ENCODE measurements around the gene PERM1.

The PERM1 gene

GRCh38 chr1:958823-959730 lies 22.8 kb downstream of the PERM1 start, which contains the start of gene NOC2L:
TSS of gene NOC2L (minus strand) at chr1:959256. CDS start at chr1:959240, 16 bp downstream.
- Histone ChIP-seq H3K27ac (ENCODE audit: low read depth, low read length) (no peak within 1 kb of the TSS), H3K9me3 (ENCODE audit: control insufficient read depth in 1 of 2, low read length in 2 of 2) (no peaks in the 10 kb centered on the region), H3K27me3 (ENCODE audit: control insufficient read depth in 1 of 2, insufficient read depth in 2 of 2, low read length in 2 of 2) (no peaks in the 10 kb centered on the region), H3K9ac (ENCODE audit: low read depth in 1 of 2, low read length in 2 of 2) (peak within 1 kb of the TSS; percentile 82 to 85), H3K4me3 (ENCODE audit: low read depth in 1 of 2, low read length in 2 of 2) (peak within 1 kb of the TSS; percentile 98), H3K4me1 (ENCODE audit: control insufficient read depth in 1 of 2, insufficient read depth in 2 of 2, low read length in 2 of 2) (peaks cover 9 to 23% of the 10 kb centered on the region in 2 donors), H3K36me3 (ENCODE audit: control insufficient read depth in 1 of 2, insufficient read depth in 2 of 2, low read length in 2 of 2) (peaks cover 13 to 29% of the 10 kb centered on the region in 2 donors)

GRCh38 chr1:956636-957035 lies 25.3 kb downstream of the PERM1 start:
- H3K27me3 ChIP-seq (ENCODE audit: control insufficient read depth in 1 of 2, insufficient read depth in 2 of 2, low read length in 2 of 2) = no peaks in the 10 kb centered on the region
- no peak overlapping the region for H3K9ac ChIP-seq (ENCODE audit: low read depth in 1 of 2, low read length in 2 of 2)
- H3K36me3 ChIP-seq (ENCODE audit: control insufficient read depth in 1 of 2, insufficient read depth in 2 of 2, low read length in 2 of 2) = peaks cover 26 to 54% of the 10 kb centered on the region in 2 donors
- H3K9me3 ChIP-seq (ENCODE audit: control insufficient read depth in 1 of 2, low read length in 2 of 2) = no peaks in the 10 kb centered on the region
- no peak overlapping the region for H3K4me3 ChIP-seq (ENCODE audit: low read depth in 1 of 2, low read length in 2 of 2)
- no peak overlapping the region for H3K27ac ChIP-seq (ENCODE audit: low read depth, low read length)
- peaks cover 9 to 22% of the 10 kb centered on the region in 2 donors for H3K4me1 ChIP-seq (ENCODE audit: control insufficient read depth in 1 of 2, insufficient read depth in 2 of 2, low read length in 2 of 2)

GRCh38 chr1:955474-955873 lies 26.4 kb downstream of the PERM1 start:
- H3K9me3 ChIP-seq (ENCODE audit: control insufficient read depth in 1 of 2, low read length in 2 of 2) = no peaks in the 10 kb centered on the region
- H3K27me3 ChIP-seq (ENCODE audit: control insufficient read depth in 1 of 2, insufficient read depth in 2 of 2, low read length in 2 of 2) = no peaks in the 10 kb centered on the region
- no peak overlapping the region for H3K4me3 ChIP-seq (ENCODE audit: low read depth in 1 of 2, low read length in 2 of 2)
- peaks cover 9 to 17% of the 10 kb centered on the region in 2 donors for H3K4me1 ChIP-seq (ENCODE audit: control insufficient read depth in 1 of 2, insufficient read depth in 2 of 2, low read length in 2 of 2)
- H3K27ac ChIP-seq (ENCODE audit: low read depth, low read length) = no peak overlapping the region
- H3K36me3 ChIP-seq (ENCODE audit: control insufficient read depth in 1 of 2, insufficient read depth in 2 of 2, low read length in 2 of 2) = peaks cover 36 to 61% of the 10 kb centered on the region in 2 donors
- no peak overlapping the region for H3K9ac ChIP-seq (ENCODE audit: low read depth in 1 of 2, low read length in 2 of 2)

- Histone ChIP-seq H3K9me3 (ENCODE audit: control insufficient read depth in 1 of 2, low read length in 2 of 2) (no peaks in the 10 kb centered on the region), H3K4me1 (ENCODE audit: control insufficient read depth in 1 of 2, insufficient read depth in 2 of 2, low read length in 2 of 2) (peaks cover 9 to 17% of the 10 kb centered on the region in 2 donors), H3K27me3 (ENCODE audit: control insufficient read depth in 1 of 2, insufficient read depth in 2 of 2, low read length in 2 of 2) (no peaks in the 10 kb centered on the region), H3K36me3 (ENCODE audit: control insufficient read depth in 1 of 2, insufficient read depth in 2 of 2, low read length in 2 of 2) (peaks cover 41 to 66% of the 10 kb centered on the region in 2 donors), H3K9ac (ENCODE audit: low read depth in 1 of 2, low read length in 2 of 2) (no peak overlapping the region), H3K4me3 (ENCODE audit: low read depth in 1 of 2, low read length in 2 of 2) (no peak overlapping the region), H3K27ac (ENCODE audit: low read depth, low read length) (no peak overlapping the region)
These were observed 27.0 kb downstream of the PERM1 start for GRCh38 chr1:954927-955326.

GRCh38 chr1:953524-954320 lies 28.2 kb downstream of the PERM1 start:
- Histone ChIP-seq H3K9me3 (ENCODE audit: control insufficient read depth in 1 of 2, low read length in 2 of 2) (no peaks in the 10 kb centered on the region), H3K27ac (ENCODE audit: low read depth, low read length) (no peak overlapping the region), H3K36me3 (ENCODE audit: control insufficient read depth in 1 of 2, insufficient read depth in 2 of 2, low read length in 2 of 2) (peaks cover 52 to 79% of the 10 kb centered on the region in 2 donors), H3K27me3 (ENCODE audit: control insufficient read depth in 1 of 2, insufficient read depth in 2 of 2, low read length in 2 of 2) (no peaks in the 10 kb centered on the region), H3K9ac (ENCODE audit: low read depth in 1 of 2, low read length in 2 of 2) (no peak overlapping the region), H3K4me3 (ENCODE audit: low read depth in 1 of 2, low read length in 2 of 2) (no peak overlapping the region), H3K4me1 (ENCODE audit: control insufficient read depth in 1 of 2, insufficient read depth in 2 of 2, low read length in 2 of 2) (peaks cover 9 to 17% of the 10 kb centered on the region in 2 donors)

- H3K36me3 ChIP-seq (ENCODE audit: control insufficient read depth in 1 of 2, insufficient read depth in 2 of 2, low read length in 2 of 2) = peaks cover 58 to 89% of the 10 kb centered on the region in 2 donors
- no peak overlapping the region for H3K4me3 ChIP-seq (ENCODE audit: low read depth in 1 of 2, low read length in 2 of 2)
- H3K27me3 ChIP-seq (ENCODE audit: control insufficient read depth in 1 of 2, insufficient read depth in 2 of 2, low read length in 2 of 2) = no peaks in the 10 kb centered on the region
- H3K27ac ChIP-seq (ENCODE audit: low read depth, low read length) = no peak overlapping the region
- peaks cover 4 to 5% of the 10 kb centered on the region in 2 donors for H3K4me1 ChIP-seq (ENCODE audit: control insufficient read depth in 1 of 2, insufficient read depth in 2 of 2, low read length in 2 of 2)
- H3K9me3 ChIP-seq (ENCODE audit: control insufficient read depth in 1 of 2, low read length in 2 of 2) = no peaks in the 10 kb centered on the region
- H3K9ac ChIP-seq (ENCODE audit: low read depth in 1 of 2, low read length in 2 of 2) = no peak overlapping the region
These were observed 29.3 kb downstream of the PERM1 start for GRCh38 chr1:952603-953002.

- no peak overlapping the region for H3K9ac ChIP-seq (ENCODE audit: low read depth in 1 of 2, low read length in 2 of 2)
- peaks cover 60 to 92% of the 10 kb centered on the region in 2 donors for H3K36me3 ChIP-seq (ENCODE audit: control insufficient read depth in 1 of 2, insufficient read depth in 2 of 2, low read length in 2 of 2)
- H3K27ac ChIP-seq (ENCODE audit: low read depth, low read length) = no peak overlapping the region
- no peak overlapping the region for H3K4me3 ChIP-seq (ENCODE audit: low read depth in 1 of 2, low read length in 2 of 2)
- H3K9me3 ChIP-seq (ENCODE audit: control insufficient read depth in 1 of 2, low read length in 2 of 2) = no peaks in the 10 kb centered on the region
- no peaks in the 10 kb centered on the region for H3K27me3 ChIP-seq (ENCODE audit: control insufficient read depth in 1 of 2, insufficient read depth in 2 of 2, low read length in 2 of 2)
- peaks cover under 1 to 1% of the 10 kb centered on the region in 2 donors for H3K4me1 ChIP-seq (ENCODE audit: control insufficient read depth in 1 of 2, insufficient read depth in 2 of 2, low read length in 2 of 2)
These were observed 29.7 kb downstream of the PERM1 start for GRCh38 chr1:952201-952600.

- Histone ChIP-seq H3K9me3 (ENCODE audit: control insufficient read depth in 1 of 2, low read length in 2 of 2) (no peaks in the 10 kb centered on the region), H3K27me3 (ENCODE audit: control insufficient read depth in 1 of 2, insufficient read depth in 2 of 2, low read length in 2 of 2) (no peaks in the 10 kb centered on the region), H3K4me3 (ENCODE audit: low read depth in 1 of 2, low read length in 2 of 2) (no peak overlapping the region), H3K9ac (ENCODE audit: low read depth in 1 of 2, low read length in 2 of 2) (no peak overlapping the region), H3K4me1 (ENCODE audit: control insufficient read depth in 1 of 2, insufficient read depth in 2 of 2, low read length in 2 of 2) (no peaks in the 10 kb centered on the region), H3K27ac (ENCODE audit: low read depth, low read length) (no peak overlapping the region), H3K36me3 (ENCODE audit: control insufficient read depth in 1 of 2, insufficient read depth in 2 of 2, low read length in 2 of 2) (peaks cover 61 to 89% of the 10 kb centered on the region in 2 donors)
These were observed 30.5 kb downstream of the PERM1 start for GRCh38 chr1:951364-951763.

- Histone ChIP-seq H3K4me3 (ENCODE audit: low read depth in 1 of 2, low read length in 2 of 2) (no peak overlapping the region), H3K9ac (ENCODE audit: low read depth in 1 of 2, low read length in 2 of 2) (no peak overlapping the region), H3K9me3 (ENCODE audit: control insufficient read depth in 1 of 2, low read length in 2 of 2) (no peaks in the 10 kb centered on the region), H3K27me3 (ENCODE audit: control insufficient read depth in 1 of 2, insufficient read depth in 2 of 2, low read length in 2 of 2) (no peaks in the 10 kb centered on the region), H3K27ac (ENCODE audit: low read depth, low read length) (no peak overlapping the region), H3K36me3 (ENCODE audit: control insufficient read depth in 1 of 2, insufficient read depth in 2 of 2, low read length in 2 of 2) (peaks cover 62 to 87% of the 10 kb centered on the region in 2 donors), H3K4me1 (ENCODE audit: control insufficient read depth in 1 of 2, insufficient read depth in 2 of 2, low read length in 2 of 2) (no peaks in the 10 kb centered on the region)
These were observed 31.0 kb downstream of the PERM1 start for GRCh38 chr1:950881-951280.

- no peak overlapping the region for H3K9ac ChIP-seq (ENCODE audit: low read depth in 1 of 2, low read length in 2 of 2)
- no peaks in the 10 kb centered on the region for H3K9me3 ChIP-seq (ENCODE audit: control insufficient read depth in 1 of 2, low read length in 2 of 2)
- H3K4me1 ChIP-seq (ENCODE audit: control insufficient read depth in 1 of 2, insufficient read depth in 2 of 2, low read length in 2 of 2) = no peaks in the 10 kb centered on the region
- no peaks in the 10 kb centered on the region for H3K27me3 ChIP-seq (ENCODE audit: control insufficient read depth in 1 of 2, insufficient read depth in 2 of 2, low read length in 2 of 2)
- no peak overlapping the region for H3K4me3 ChIP-seq (ENCODE audit: low read depth in 1 of 2, low read length in 2 of 2)
- no peak overlapping the region for H3K27ac ChIP-seq (ENCODE audit: low read depth, low read length)
- peaks cover 62 to 89% of the 10 kb centered on the region in 2 donors for H3K36me3 ChIP-seq (ENCODE audit: control insufficient read depth in 1 of 2, insufficient read depth in 2 of 2, low read length in 2 of 2)
These were observed 31.6 kb downstream of the PERM1 start for GRCh38 chr1:950268-950667.
